ENCODE data around the gene PLPP3. TPM values are rescaled to one million over a fixed set of nuclear protein-coding genes. Genes with fewer than 3 reads are reported as not detected.

PLPP3 gene
- total and polyA plus RNA-seq, 3 donors from 2014 or later, result 41.5 to 103 (median 82.0) TPM

GRCh38 chr1:56496158-56496557 is 83.2 kb downstream of the PLPP3 start:
- Histone ChIP-seq H3K4me3 (no peak overlapping the region), H3K27me3 (no peaks in the 10 kb centered on the region), H3K9me3 (no peaks in the 10 kb centered on the region), H3K4me1 (peaks cover 9% of the 10 kb centered on the region), H3K36me3 (ENCODE audit: low read depth, missing control alignments) (no peaks in the 10 kb centered on the region), H3K27ac (no peak overlapping the region)
- TF ChIP-seq POLR2A (IDR thresholded peaks at IDR 0.05) (no peak), CTCF (IDR thresholded peaks at IDR 0.05) (no peak)
- intact Hi-C loops (cut with DNase I; ENCODE audit: low total_unique reads), result no loop called here
- no peak for DNase-seq
- 37 to 38% methylated on average over 2 of the region's 2 CpGs for WGBS, 2 donors

GRCh38 chr1:56495538-56495937 is 83.8 kb downstream of the PLPP3 start:
- no peak overlapping the region for H3K4me3 ChIP-seq
- no peak for DNase-seq
- no peaks in the 10 kb centered on the region for H3K9me3 ChIP-seq
- TF ChIP-seq POLR2A (IDR thresholded peaks at IDR 0.05), result no peak
- no peak for TF ChIP-seq CTCF (IDR thresholded peaks at IDR 0.05)
- no peak overlapping the region for H3K27ac ChIP-seq
- H3K27me3 ChIP-seq, result no peaks in the 10 kb centered on the region
- no peaks in the 10 kb centered on the region for H3K36me3 ChIP-seq (ENCODE audit: low read depth, missing control alignments)
- peaks cover 9% of the 10 kb centered on the region for H3K4me1 ChIP-seq
- 86 to 89% methylated on average over 10 of the region's 10 CpGs for WGBS, 2 donors
- intact Hi-C loops (cut with DNase I; ENCODE audit: low total_unique reads), result no loop called here

- peaks cover 9% of the 10 kb centered on the region for H3K4me1 ChIP-seq
- 57 to 72% methylated on average over 5 of the region's 5 CpGs for WGBS, 2 donors
Observed at GRCh38 chr1:56494306-56494705, 85.1 kb downstream of the PLPP3 start.

GRCh38 chr1:56493826-56494225 is 85.5 kb downstream of the PLPP3 start:
- TF ChIP-seq CTCF (IDR thresholded peaks at IDR 0.05), result no peak
- TF ChIP-seq POLR2A (IDR thresholded peaks at IDR 0.05), result no peak
- Histone ChIP-seq H3K27me3 (no peaks in the 10 kb centered on the region), H3K36me3 (ENCODE audit: low read depth, missing control alignments) (no peaks in the 10 kb centered on the region), H3K4me3 (no peak overlapping the region), H3K27ac (no peak overlapping the region), H3K4me1 (peaks cover 9% of the 10 kb centered on the region), H3K9me3 (no peaks in the 10 kb centered on the region)
- 94% methylated on average over 2 of the region's 2 CpGs for WGBS, 2 donors
- intact Hi-C loops (cut with DNase I; ENCODE audit: low total_unique reads), result no loop called here
- no peak for DNase-seq

More at GRCh38 chr1:56494306-56494705, 85.1 kb downstream of the PLPP3 start:
- no peaks in the 10 kb centered on the region for H3K27me3 ChIP-seq
- H3K36me3 ChIP-seq (ENCODE audit: low read depth, missing control alignments), result no peaks in the 10 kb centered on the region
- H3K9me3 ChIP-seq, result no peaks in the 10 kb centered on the region
- no peak overlapping the region for H3K4me3 ChIP-seq
- intact Hi-C loops (cut with DNase I; ENCODE audit: low total_unique reads), result no loop called here
- no peak for DNase-seq
- no peak for TF ChIP-seq POLR2A (IDR thresholded peaks at IDR 0.05)
- H3K27ac ChIP-seq, result no peak overlapping the region

DNA sequence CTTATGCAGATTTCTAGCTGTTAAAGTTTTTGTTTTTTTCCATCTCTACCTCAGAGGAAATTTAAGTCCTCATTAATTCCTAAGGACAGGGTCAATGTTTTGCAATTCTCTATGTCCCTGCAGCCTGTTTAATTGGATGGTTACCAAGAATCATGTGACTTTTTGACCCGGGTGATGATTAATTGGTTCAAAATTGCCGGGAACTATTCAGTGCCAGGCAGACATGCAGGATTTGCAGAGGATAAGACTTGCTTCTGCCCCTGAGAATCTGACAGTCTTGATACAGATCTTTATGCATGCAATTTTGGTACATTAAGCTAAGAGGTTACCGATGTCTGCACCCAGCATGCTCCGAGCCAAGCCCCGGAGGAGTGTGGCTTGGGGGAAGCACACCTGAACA is 87.9 kb downstream of the PLPP3 start:
- DNase-seq, result no peak

More for the DNA sequence above, 87.9 kb downstream of the PLPP3 start:
- Histone ChIP-seq H3K9me3 (no peaks in the 10 kb centered on the region), H3K27ac (no peak overlapping the region), H3K4me3 (no peak overlapping the region), H3K36me3 (ENCODE audit: low read depth, missing control alignments) (no peaks in the 10 kb centered on the region), H3K4me1 (no peaks in the 10 kb centered on the region), H3K27me3 (no peaks in the 10 kb centered on the region)
- intact Hi-C loops (cut with DNase I; ENCODE audit: low total_unique reads), result no loop called here
- no peak for TF ChIP-seq CTCF (IDR thresholded peaks at IDR 0.05)
- WGBS, 2 donors, result 53 to 67% methylated on average over 5 of the region's 5 CpGs

Data from testis (tissue), 3 donors.